Activated naive CD4-positive, alpha-beta T cell (primary cell): ENCODE data around the gene TBC1D30.
A peak's percentile ranks its signal among the peaks of the same experiment; 100 is the strongest.
"Not testable (repeated sequence)": the region's sequence is repeated elsewhere in the genome, so short reads cannot be mapped to it uniquely, and the experiment has no call there.

Source experiments
- DNase-seq, 4 experiments: peaks; one replicate each; lab custom pipeline; 2025; lab: John Stamatoyannopoulos, UW

The TBC1D30 gene, protein sequence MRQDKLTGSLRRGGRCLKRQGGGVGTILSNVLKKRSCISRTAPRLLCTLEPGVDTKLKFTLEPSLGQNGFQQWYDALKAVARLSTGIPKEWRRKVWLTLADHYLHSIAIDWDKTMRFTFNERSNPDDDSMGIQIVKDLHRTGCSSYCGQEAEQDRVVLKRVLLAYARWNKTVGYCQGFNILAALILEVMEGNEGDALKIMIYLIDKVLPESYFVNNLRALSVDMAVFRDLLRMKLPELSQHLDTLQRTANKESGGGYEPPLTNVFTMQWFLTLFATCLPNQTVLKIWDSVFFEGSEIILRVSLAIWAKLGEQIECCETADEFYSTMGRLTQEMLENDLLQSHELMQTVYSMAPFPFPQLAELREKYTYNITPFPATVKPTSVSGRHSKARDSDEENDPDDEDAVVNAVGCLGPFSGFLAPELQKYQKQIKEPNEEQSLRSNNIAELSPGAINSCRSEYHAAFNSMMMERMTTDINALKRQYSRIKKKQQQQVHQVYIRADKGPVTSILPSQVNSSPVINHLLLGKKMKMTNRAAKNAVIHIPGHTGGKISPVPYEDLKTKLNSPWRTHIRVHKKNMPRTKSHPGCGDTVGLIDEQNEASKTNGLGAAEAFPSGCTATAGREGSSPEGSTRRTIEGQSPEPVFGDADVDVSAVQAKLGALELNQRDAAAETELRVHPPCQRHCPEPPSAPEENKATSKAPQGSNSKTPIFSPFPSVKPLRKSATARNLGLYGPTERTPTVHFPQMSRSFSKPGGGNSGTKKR

DNA sequence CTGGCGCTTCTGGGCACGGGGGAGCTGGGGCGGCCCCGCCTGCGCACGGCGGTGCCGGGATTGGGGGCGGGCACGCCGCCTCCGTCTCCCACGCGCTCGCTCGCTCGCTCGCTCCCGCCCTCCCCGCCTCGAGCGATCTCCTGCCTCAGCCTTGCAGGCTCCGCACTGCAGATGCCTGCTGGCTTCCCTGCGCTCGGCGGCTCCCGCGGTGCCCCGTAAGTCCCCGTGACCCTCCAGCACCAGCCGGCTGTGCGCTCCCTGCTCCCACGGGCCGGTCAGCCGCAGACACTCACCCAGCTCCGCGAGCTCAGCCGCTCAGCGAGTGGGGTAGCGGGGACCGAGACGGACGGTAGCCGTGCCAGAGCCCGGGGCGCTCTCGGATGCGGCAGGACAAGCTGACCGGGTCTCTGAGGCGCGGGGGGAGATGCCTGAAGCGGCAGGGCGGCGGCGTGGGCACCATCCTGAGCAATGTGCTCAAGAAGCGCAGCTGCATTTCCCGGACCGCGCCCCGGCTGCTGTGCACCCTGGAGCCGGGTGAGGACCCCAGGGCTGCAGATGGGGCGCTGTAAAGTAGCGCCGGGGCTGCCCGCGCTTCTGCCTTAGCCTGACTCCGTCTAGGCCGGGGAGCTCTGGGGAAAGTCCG, at the start of gene TBC1D30:
Gene TBC1D30 (plus strand): TSS at position 148 of the 643 bp plus-strand sequence. CDS start 233 bp downstream, at position 381.
- DNase-seq = peak in 1 of 4 experiments; percentile 4

DNA sequence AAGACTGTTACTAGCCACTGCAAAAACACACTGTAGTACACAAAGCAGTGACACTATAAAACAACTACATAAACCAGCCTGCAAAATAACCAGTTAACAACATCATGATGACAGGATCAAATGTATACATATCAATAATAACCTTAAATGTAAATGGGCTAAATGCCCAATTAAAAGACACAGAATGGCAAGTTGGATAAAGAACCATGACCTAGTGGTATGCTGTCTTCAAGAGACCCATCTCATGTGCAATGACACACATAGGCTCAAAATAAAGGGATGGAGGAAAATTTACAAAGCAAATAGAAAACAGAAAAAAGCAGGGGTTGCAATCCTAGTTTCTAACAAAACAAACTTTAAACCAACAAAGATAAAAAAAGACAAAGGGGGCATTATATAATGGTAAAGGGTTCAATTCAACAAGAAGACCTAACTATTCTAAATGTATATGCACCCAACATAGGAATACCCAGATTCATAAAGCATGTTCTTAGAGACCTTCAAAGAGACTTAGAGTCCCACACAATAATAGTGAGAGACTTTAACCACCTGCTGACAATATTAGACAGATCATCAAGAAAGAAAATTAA, 49.2 kb upstream of the TBC1D30 start:
- not testable (repeated sequence) for DNase-seq

DNA sequence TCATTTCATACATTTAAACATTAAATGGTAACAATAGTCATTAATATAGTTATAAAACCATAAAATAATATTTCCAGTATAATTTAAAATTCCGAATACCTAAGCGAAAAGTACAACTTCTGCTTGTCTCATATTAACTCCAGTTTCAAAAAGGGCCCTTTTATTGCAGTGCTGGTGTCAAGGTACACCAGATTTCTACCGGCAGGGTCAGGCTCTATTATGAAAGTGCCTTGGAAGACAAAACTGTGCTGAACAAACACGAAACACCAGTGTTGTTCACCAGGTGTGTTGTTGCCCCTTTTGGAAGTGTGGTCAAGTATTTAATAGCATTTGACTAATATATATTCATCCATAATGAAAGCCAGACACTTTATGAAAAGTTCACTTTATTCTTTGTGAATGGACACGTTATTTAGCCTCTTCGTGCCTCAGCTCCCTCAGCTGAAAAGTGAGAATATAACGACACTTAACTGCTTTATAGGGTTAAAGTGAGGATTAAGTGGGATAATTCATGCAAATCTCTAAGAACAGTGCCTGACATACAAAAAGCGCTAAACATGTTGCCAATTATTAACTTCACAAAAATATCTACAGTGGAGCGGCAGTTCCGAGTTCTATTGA, 45.0 kb upstream of the TBC1D30 start:
- DNase-seq = no peak

DNA sequence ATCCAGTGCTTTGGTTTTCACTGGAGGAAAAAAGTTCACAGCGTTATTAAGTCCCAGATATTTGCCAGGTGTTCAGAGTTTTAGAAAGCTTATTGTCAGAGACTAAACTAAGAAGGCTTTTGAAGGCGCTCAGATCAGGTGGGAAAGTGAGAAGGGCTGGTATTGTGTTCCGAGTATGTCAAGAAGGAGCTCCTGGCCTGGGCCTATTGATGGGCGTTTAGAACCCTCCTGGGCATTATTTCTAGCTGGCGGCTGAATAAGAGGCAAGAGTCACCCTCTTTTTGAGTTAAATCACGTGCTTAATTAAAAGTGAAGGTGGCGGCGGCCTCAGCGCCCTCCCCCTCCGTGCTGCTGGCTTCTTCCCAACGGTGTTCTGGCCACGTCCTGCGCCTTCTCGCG, 44.3 kb upstream of the TBC1D30 start:
- no peak for DNase-seq

DNA sequence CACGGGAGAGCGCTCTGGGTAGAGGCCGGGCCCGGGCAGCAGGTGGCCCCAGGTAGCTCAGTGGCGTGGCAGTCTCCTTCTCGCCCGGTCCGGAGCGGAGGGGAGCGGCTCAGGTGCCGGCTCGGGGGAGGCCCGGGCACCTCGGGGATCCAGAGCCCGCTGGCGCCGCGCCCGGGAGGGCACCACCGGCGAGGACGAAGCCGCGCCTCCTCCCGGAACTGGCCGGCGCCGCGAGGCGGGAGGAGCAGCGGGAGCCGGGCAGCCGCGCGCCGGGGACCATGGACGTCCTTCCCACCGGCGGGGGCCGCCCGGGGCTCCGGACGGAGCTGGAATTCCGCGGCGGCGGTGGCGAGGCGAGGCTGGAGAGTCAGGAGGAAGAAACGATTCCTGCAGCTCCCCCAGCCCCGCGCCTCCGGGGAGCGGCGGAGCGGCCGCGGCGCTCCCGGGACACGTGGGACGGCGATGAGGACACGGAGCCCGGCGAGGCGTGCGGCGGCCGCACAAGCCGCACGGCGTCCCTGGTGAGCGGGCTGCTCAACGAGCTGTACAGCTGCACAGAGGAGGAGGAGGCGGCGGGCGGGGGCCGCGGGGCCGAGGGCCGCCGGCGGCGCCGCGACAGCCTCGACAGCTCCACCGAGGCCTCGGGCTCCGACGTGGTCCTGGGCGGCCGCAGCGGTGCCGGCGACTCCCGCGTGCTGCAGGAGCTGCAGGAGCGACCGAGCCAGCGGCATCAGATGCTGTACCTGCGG, 43.7 kb upstream of the TBC1D30 start:
- no peak for DNase-seq

DNA sequence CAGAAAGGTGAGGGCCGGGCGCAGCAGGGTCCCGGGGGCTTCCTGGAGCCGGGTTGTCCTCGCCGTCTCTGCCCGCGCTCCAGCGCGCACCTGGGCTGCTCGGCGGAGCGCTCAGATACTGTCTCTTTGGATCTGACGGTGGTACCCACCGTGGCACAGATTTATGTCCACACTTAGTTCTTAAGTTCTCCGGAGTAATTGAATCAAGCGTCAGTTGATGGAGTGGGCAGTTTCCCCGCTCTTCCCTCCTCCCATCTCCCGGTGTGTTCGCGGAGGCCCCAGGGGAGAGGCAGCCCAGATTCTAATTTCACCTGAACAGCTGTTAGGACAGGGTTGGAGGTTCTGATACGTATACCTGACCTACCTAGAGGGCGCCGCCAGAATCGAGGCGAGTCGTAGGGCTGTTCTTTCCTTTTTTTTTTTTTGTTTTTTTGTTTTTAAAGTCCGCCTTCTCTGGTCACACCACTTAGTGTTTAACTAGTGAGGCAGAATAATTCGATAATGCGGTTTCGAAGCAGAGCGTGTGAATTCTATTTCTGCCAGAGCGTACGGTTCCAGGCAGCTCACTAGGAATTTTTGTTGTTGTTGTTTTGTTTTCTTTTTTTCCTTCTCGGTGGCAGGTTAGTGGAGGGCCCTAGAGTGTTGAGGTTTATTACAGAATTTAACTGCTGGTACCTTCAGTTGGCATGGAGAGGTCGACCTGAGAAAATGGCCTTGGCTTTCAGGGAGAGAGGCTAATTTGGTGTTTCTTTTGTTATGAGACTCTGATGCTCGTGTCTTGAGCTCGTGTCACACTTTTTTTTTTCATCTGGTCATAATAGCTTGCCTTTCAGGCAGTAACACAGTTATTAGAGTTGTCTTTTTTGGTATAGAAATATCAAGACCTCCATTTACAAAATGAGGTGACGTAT, 42.9 kb upstream of the TBC1D30 start:
- peak in 1 of 4 experiments; percentile 3 for DNase-seq

DNA sequence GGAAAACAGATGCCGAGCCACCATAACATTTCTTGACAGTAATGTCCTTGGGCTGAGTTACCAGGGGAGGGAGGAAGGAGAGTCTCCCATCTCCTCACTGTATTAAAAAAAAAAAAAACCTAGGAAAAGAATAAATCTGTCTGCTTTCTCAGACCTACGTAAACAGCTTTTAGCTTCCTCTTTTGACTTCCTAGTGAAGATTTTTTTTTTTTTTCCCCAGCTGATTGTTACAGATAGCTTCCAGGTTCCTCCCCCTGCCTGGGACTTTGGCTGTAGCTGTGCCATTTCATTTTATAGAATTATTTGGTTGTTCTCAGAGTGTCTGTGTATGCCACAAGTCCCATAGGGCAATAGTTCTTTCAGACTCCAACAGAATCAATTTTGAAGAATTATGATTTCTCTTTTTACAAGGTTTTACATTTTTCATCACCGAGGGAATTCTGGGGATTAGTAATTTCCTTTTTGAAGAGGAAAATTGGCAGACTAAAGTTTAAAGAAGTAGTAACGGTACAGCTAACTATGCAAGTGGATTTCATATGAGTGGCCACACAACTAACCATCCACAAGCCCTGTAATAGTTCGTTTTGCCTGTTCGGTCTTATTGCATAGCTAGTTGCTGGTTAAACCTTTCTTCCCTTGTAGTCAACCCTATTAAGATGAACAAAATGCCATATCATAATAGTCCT, 42.1 kb upstream of the TBC1D30 start:
- DNase-seq = no peak

DNA sequence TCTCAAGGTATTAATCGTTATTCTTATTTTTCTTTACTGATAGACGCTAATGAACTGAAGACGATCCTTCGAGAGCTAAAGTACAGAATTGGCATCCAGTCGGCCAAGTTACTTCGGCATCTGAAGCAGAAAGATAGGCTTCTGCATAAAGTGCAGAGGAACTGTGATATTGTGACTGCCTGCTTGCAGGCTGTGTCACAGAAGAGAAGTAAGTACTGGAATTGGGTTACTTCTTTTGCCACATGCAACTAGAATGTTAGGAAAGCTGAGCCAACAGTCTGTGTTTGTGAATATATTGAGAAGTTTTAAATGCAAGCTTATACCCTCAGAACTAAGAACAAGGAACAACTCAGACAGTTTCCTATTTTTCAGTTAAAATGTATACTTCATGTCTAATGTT, 38.6 kb upstream of the TBC1D30 start:
- DNase-seq = no peak

DNA sequence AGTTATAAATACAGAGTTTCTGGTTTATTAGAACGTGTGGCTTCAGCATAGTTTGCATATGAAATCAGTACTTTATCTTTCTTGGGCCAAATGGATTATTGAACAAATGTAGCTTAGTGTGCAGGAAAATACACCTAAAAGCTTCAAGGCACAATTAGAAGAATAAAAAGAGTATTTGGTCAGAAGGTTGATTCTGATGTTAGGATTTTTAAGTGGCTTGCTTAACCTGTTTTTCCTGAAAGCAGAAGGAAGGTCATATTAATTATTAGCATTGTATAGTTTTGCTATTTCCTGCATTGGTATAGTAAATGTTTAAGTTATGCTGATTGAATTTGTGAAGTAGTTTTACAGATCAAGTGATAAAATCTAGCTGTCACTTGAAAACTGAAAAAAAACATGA, 34.3 kb upstream of the TBC1D30 start:
- no peak for DNase-seq

DNA sequence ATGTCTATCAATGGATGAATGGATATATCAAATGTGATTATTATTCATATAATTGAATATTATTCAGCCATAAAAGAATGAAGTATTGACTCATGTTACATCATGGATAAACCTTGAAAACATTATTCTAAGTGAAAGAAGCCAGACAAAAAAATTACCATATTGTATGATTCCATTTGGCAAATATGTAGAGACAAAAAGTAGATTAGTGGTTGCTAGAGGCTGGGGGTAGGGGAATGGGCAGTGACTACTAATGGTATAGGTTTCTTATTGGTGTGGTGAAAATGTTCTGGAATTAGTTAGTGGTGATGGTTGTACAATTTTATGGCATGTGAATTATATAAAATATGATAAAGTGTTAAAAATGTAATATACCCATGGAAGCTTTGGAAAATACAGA, 33.4 kb upstream of the TBC1D30 start:
- DNase-seq = no peak

DNA sequence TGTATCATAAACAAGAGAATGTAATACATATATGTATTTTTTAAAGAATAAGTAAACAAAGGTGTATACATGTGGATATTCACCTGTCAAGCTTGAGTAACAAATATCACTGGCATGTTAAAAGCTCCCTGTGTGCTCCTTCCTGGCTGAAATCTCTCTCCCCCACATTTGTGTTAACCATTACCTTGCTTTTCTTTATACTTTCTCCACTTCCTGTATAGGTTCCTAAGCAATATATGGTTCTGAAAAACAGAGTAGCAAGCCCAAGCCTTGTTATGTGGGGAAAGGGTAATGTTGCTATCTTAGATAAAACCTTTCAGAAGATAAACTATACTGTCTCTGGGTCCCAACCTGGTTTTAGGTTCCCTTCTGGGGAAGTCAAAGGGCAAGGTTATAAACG, 32.3 kb upstream of the TBC1D30 start:
- no peak for DNase-seq

DNA sequence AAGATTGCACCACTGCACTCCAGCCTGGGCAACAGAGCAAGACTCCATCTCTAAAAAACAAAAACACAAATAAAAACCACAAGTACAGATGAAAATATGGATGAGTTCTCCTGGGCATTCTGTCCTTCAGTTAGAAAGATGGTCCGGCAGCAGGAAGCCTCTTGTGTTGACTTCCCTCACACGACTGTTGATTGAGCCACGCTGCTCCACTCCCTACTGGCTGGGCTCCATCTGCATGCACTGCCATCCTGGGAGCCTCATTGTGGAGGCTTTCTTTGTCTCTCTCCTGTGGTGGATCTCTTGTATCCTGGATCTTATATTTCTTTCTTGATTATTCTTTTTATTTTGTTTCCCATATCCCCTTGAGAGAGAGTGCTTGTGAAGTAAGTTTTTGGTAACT, 30.8 kb upstream of the TBC1D30 start:
- DNase-seq = no peak

DNA sequence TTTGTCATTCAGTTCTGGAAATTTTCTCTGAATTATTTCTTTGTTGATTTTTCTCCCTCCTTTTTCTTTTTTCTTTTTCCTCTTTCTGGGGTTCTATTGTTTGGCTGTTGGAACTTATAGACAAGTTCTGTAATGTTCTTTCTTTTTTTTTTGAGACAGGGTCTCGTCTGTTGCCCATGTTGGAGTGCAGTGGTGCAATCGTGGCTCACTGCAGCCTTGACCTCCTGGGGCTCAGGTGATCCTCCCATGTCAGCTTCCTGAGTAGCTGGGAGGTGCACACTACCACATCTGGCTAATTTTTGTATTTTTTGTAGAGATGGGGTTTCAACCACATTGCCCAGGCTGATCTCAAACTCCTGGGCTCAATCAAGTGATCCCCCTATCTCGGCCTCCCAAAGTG, 30.1 kb upstream of the TBC1D30 start:
- no peak for DNase-seq

DNA sequence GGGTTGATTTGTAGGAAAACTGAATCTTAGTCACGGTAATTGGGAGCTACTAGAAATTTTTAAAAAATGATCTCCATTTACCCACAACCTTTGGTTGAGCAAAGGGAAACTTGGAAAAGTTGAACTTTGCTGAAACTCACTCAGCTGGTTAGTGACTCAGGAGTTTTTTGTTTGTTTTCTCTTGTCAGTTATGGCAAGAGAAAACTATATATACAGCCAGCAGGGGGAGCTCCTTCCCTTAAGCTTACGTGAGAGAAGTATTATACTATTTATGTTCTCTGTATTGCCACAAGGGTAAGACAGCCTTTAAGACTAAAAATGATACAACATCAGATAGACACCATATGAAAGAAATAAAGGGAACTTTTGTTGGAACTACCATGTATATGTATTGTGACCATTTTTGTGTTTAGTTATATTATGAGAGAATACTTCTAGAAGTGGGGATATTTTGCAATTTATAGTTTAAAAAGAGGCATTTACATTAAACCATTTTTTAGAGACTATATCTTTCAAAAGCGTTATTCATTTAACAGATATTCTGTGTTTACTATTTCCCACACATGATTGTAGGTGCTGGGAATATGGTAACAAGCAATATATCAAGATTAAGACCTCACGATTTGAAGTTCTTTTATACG, 28.1 kb upstream of the TBC1D30 start:
- DNase-seq = peak in 3 of 4 experiments; percentile 4 to 14 (median 13)

DNA sequence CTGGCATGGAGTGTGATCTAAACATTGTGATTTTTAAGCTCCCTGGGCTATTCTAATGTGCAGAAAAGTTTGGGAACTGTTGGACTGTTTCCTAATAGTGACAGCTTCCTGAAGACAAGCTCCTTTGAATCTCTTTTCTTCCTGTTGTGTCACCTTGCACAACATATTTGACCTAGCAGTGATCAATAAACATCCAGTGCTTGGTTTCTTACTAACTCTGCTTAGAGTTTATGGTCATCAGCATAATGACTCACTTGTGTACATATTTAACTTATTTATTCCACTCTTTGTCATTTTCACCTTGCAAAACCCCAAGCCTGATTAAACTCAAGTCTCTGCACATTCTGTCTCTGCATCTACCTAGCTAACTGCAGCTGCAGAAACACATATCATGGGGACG, 27.3 kb upstream of the TBC1D30 start:
- no peak for DNase-seq

DNA sequence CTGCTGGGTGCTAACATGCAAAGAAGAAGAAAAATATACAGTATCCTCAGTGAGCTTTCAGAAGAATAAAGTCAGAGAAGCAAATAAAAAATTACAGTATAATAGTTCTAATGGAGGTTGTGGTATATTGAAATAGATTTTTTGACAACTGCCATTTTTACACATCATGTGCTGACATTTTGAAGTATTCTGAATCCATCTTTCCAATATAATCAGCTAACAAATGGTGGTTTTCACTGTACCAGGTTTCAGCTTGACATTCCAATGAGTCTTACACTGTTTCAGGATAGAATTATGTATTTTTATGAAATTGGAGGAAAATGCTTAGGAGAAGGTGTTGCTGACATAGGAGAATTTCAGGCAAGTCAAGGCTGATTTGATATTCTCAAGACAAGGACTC, 26.3 kb upstream of the TBC1D30 start:
- no peak for DNase-seq

DNA sequence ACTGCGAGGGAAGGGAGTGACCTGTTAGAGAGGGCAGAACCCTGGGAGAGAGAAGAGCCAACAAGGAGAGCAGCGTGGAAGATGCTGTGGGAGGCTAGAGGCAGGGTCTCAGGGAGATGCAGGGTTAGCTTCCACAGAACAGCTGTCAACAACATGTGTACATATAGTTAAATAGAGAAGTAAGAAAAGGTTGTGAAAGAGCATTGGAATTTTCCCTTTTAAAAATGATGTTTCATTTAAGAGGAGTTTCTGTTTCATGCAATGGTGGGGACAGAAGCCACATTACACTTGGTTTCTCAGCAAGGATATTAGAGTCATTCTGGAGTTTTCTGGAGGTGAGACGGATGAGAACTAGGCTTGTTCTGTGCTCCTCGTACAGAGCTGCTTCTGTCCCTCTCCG, 23.8 kb upstream of the TBC1D30 start:
- DNase-seq = no peak

DNA sequence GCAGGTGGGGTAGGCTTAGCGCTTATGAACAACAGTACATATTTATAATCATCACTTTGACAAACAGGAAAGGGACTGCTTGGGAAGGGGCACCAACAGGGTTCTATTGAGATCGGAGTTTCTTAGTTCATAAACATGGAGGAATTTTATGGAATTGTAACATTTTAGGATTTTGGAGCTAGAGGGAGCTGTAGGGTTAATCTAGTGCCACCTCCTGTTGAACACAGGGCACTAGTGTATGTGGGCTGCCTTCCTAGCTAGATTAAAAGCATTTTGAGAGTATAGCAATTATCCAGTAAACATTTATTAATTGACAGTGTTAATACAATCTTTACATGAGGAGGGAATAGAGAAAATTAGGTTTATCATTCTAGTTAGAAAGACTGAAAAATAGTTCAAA, 23.1 kb upstream of the TBC1D30 start:
- no peak for DNase-seq

DNA sequence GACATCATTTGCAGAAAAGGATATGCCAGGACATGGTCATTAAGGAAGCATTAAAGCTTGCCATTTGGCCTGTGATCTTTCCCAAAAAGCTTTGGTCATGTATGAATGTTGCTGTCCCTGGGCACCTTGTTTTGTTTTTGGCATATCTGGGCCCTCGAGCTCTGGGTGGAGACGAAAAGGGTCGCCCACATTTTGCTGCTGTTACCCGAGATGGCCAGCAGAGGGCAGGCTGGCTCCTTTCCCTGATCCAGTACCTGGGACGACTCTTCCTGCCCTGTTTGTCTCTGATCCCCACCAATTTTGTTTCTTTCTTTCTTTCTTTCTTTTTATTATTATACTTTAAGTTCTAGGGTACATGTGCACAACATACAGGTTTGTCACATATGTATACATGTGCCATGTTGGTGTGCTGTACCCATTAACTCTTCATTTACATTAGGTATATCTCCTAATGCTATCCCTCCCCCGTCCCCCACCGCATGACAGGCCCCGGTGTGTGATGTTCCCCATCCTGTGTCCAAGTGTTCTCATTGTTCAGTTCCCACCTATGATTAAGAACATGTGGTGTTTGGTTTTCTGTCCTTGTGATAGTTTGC, 22.2 kb upstream of the TBC1D30 start:
- peak in 3 of 4 experiments; percentile 12 to 21 (median 19) for DNase-seq
